Retinal pigment epithelial cell (primary cell): ENCODE measurements around the gene MMAB.

Experiments
- DNase-seq: peaks from one replicate; pipeline ENCODE4 v3.0.0-alpha.2; 2010; ENCODE audit warnings: low read depth
- H3K4me3 ChIP-seq: 2 replicates; pipeline ENCODE4 v1.5.1; 2011; ENCODE audit warnings: mild to moderate bottlenecking, low read length, control low read depth, moderate library complexity
- TF ChIP-seq, protein P1 (sequence below): conservative IDR thresholded peaks from 2 replicates; pipeline ENCODE4 v1.5.1; 2011; ENCODE audit warnings: low read depth, low read length, control low read depth, inconsistent platforms

MMAB gene

DNA sequence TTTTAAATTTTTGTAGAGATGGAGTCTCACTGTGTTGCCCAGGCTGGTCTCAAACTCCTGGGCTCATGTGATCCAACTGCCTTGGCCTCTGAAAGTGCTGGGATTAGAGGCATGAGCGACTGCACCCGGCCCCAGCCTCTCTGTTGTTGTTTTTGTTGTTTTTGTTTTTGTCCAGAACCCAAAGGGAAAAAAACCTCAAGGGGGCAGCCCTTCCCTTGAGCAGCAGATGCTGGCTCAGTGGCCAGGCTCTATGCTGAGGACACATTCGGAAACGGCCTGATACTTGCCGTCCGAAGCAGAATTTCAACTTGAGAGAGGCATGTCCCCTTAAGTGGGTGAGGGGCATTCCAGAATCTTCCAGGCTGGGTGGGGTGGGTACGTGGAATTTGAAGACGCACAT, 7.0 kb upstream of the MMAB start:
- TF ChIP-seq, protein P1, sequence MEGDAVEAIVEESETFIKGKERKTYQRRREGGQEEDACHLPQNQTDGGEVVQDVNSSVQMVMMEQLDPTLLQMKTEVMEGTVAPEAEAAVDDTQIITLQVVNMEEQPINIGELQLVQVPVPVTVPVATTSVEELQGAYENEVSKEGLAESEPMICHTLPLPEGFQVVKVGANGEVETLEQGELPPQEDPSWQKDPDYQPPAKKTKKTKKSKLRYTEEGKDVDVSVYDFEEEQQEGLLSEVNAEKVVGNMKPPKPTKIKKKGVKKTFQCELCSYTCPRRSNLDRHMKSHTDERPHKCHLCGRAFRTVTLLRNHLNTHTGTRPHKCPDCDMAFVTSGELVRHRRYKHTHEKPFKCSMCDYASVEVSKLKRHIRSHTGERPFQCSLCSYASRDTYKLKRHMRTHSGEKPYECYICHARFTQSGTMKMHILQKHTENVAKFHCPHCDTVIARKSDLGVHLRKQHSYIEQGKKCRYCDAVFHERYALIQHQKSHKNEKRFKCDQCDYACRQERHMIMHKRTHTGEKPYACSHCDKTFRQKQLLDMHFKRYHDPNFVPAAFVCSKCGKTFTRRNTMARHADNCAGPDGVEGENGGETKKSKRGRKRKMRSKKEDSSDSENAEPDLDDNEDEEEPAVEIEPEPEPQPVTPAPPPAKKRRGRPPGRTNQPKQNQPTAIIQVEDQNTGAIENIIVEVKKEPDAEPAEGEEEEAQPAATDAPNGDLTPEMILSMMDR = no peak
- no peak overlapping the region for H3K4me3 ChIP-seq
- DNase-seq = no peak

DNA sequence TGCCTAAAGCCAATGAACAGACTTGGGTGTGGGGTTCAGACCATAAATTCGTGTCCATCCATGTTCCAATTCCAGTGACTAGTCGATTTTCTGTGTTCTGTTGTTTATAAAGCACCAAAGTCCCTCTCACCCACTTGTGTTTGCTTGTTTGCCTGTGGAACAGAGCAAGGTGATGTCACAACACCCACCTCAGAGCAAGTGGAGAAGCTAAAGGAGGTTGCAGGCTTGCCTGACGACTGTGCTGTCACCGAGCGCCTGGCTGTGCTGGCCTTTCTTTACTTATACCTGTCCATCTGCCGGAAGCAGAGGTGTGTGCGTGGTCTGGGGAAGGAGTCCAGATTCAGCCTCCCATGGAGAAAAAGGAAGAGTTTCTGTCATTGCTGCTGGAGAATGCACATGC, 6.3 kb upstream of the MMAB start:
- TF ChIP-seq, protein P1 = no peak
- H3K4me3 ChIP-seq = no peak overlapping the region

DNA sequence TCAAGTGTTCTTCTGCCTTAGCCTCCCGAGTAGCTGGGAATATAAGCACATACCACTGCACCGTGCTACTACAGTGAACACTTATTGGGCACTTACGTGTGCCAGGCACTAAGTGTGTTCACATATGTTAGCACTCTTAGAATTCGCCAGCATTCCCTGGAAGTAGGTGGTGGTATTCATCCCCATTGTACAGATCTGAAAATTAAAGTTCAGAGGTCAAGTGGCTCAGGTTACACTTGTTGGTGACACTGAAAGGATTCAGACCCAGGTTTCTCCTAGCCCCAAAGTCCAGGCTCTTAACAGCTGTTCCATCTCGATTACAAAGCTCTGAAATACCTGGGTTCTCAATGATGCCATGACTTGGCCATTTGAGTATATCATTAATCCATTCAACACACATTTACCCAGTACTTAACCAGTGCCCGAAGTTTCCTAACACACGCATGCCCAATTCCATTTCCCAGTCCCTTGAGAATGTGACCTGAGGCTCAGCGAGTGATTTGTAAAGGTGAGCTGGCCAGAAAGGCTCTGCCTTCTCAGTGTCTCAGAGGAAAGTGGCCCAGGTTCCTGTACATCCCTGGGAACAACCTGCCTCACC, 5.1 kb upstream of the MMAB start:
- H3K4me3 ChIP-seq = no peak overlapping the region
- DNase-seq = no peak
- TF ChIP-seq, protein P1 = no peak

More for the DNA sequence above, 6.3 kb upstream of the MMAB start:
- DNase-seq = no peak

DNA sequence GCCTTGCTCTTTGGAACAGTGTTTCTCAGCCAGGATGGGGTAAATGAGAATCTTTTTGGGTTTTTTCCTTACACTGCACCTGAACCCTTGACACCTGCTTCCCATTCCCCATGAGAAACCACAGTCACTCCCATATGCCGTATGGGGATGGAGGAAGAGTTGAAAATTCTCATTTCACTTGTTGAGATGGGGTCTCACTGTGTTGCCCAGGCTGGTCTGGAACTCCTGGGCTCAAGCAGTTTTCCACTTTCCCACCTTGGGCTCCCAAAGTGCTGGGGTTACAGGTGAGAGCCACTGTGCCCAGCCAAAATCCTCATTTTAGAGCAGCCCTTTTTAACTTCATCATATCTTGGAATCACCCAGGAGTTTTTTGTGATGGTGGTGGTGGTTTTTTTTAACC, 4.0 kb upstream of the MMAB start:
- TF ChIP-seq, protein P1 = no peak
- DNase-seq = no peak
- H3K4me3 ChIP-seq = no peak overlapping the region

DNA sequence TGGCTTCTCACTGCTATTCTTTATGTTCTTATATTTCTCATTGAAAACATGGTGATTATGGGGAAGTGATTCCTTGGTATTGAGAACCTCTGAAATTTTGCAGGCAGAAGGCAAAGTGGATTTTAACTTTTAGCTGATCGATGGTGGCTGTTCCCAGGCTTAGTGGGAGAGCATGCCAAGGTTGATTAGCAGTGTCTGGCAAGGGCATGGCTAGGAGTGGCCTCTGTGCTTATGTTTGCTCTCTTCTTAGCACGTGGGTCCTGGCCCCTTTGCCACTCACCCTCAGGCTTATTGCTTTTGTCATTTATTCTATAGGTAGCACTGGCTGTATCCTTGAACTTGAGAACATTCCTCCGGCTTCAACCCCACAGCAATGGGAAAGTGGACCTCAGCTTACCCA, 2.4 kb upstream of the MMAB start:
- H3K4me3 ChIP-seq = no peak overlapping the region
- DNase-seq = no peak
- TF ChIP-seq, protein P1 = no peak

DNA sequence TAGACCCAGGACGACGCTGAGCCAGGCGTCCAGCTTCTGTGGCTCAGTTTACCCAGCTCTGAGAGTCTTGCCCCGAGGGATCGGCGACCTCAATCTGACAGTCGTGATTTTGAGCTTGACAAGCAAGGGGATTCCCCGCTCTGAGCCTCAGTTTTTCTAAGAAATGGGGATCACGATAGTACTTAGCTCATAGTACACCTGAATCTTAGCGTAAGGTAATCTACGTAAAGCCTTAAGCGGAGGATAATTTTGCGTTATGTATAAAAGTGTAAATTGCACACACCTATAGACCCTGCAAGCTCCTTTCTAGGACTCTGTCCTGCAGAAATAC, 575 bp upstream of the MMAB start:
- TF ChIP-seq, protein P1 = no peak
- DNase-seq = no peak
- H3K4me3 ChIP-seq = peak overlapping the region; percentile 77

DNA sequence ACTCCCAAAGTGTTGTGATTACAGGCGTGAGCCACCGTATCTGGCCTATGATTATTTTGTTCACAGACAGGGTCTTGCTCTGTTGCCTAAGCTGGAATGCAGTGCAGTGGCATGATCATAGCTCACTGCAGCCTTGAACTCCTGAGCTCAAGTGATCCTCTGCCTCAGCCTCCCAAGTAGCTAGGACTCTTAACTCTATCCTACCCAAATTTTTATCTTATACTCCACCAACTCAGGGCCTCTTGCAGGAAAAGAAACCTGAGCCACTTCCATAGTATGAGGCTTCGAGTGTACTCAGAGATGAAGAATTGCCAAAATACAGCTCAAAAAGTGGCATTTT, 828 bp downstream of the MMAB start:
- DNase-seq = no peak
- peak overlapping the region; percentile 79 for H3K4me3 ChIP-seq

More for the DNA sequence above, 828 bp downstream of the MMAB start:
- TF ChIP-seq, protein P1 = no peak
